Stimulated activated memory B cell treated with anti-CD40 and anti-IgM and Interleukin-4, amounts not matched to agents 10 μg/mL and 1 μg/mL and 100 μg/mL, for 72 hours (primary cell): ENCODE data around the gene BAK1.

Source experiments
- ATAC-seq: fragments of 150-1000 bp; cut with Tn5 transposase; 2 replicates; pipeline ENCODE4 v1.10.0; 2021
- H3K27ac Mint-ChIP-seq: one replicate; pipeline ENCODE4 v1.8.0; 2022; ENCODE audit warnings: mild to moderate bottlenecking, mixed read lengths
- H3K27me3 Mint-ChIP-seq: one replicate; pipeline ENCODE4 v1.8.0; 2022; ENCODE audit warnings: mixed read lengths
- H3K36me3 Mint-ChIP-seq: one replicate; pipeline ENCODE4 v1.8.0; 2022; ENCODE audit warnings: mixed read lengths
- H3K4me1 Mint-ChIP-seq: one replicate; pipeline ENCODE4 v1.8.0; 2022; ENCODE audit warnings: mixed read lengths
- H3K4me3 Mint-ChIP-seq: one replicate; pipeline ENCODE4 v1.8.0; 2022; ENCODE audit warnings: mild to moderate bottlenecking, moderate library complexity, mixed read lengths
- H3K9me3 Mint-ChIP-seq: one replicate; pipeline ENCODE4 v1.8.0; 2022; ENCODE audit warnings: mixed read lengths

BAK1 gene

DNA sequence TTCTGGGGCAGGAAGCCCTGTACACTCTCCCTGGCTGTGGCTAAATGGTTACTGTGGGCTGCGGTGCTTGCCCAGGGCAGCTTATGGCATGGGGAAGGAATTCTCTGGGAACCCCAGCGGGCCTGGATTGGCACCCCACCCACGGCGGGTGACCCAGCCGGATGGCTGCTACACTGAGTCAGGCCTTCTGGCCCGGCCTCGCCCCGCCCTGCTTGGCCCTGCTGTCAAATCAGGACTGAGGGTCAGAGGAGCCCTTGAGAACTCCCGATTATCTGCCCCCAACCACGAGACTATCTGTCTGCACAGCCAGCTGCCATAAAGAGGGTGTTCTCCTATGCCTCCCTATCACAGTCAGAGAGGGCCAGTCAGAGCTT, 33.7 kb upstream of the BAK1 start:
- Mint-ChIP-seq H3K4me1 (peaks cover 5% of the 10 kb centered on the region), H3K9me3 (no peaks in the 10 kb centered on the region), H3K27me3 (no peaks in the 10 kb centered on the region), H3K4me3 (no peak overlapping the region), H3K36me3 (no peaks in the 10 kb centered on the region), H3K27ac (no peak overlapping the region)
- ATAC-seq: no peak

DNA sequence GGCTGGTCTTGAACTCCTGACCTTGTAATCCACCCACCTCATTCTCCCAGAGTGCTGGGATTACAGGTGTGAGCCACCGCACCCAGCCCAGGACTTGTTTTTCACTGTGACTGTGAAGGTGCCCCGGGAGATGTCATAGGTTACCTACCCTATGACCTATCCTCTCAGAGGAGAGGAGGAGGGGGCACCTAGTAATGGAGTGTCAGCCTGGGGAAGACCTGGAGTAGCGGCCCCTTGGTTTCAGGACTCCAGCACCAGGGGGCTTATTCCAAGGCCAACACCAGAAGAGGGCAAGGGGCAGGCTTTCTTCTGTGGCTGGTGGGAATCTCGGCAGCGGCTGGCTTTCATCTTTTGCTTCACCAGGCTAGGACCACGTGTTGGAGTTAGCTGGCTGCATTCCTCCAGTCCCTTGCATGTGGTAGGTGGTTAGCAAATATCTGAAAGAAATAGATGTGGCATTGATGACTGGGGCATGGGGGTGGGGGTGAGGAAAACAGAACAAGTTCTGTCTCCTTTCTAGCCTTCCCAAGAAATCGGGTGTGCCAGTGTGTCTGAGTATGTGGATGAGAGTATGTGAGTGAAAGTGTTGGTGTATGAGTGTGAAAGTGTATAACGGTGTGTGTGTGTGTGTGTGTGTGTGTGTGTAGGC, 33.2 kb upstream of the BAK1 start:
- Mint-ChIP-seq H3K9me3 (no peaks in the 10 kb centered on the region), H3K36me3 (no peaks in the 10 kb centered on the region), H3K4me3 (no peak overlapping the region), H3K27me3 (no peaks in the 10 kb centered on the region), H3K27ac (no peak overlapping the region), H3K4me1 (peaks cover 5% of the 10 kb centered on the region)
- ATAC-seq: no peak

DNA sequence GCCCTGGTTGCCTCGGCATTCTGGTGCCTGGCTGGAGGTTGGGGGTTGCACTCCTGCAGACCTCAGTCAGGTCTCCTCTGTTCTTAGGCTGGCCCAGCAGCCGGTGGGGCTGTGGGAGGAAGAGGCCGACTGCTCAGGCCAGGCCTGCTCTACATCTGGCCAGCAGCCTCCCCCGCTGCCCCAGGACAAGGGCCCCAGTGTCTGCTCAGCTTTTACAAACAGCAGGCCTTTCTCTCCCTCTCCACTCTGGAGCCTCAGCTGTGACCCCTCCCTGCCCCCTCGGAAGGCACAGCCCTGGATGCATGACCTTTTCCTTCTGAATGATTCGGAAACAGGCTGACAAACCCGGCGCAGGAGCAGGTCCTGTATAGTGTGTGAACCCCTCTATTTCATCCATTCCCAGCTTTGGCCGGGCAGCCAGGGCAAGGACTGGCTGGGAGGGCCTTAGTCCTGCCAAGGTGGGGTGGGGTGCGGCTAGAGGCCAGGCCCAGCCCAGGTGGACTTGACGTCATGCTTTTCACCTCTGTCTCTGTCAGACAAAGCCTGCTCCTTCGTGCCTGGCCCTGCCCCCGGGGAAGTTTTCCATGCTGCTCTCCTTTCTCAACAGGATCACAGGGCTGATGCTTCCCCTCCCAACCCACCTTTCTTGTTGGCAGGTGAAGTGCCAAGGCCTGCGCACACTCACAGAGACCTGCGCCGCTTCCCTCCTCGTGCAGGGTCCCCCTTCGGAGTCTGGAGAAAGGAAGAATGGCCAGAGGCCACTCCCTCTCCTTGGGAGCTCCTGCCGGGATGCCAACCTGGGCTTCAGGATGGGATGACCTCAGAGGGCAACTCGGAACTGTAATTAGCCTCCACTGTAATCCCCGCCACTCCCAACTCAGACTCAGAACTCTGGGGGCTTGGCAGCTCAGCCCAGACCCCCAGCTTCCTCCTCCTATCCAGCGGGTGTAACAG, 31.0 kb upstream of the BAK1 start:
- no peaks in the 10 kb centered on the region for H3K36me3 Mint-ChIP-seq
- H3K9me3 Mint-ChIP-seq: no peaks in the 10 kb centered on the region
- no peak for ATAC-seq
- peaks cover 10% of the 10 kb centered on the region for H3K4me1 Mint-ChIP-seq
- no peak overlapping the region for H3K4me3 Mint-ChIP-seq
- no peak overlapping the region for H3K27ac Mint-ChIP-seq
- H3K27me3 Mint-ChIP-seq: no peaks in the 10 kb centered on the region

DNA sequence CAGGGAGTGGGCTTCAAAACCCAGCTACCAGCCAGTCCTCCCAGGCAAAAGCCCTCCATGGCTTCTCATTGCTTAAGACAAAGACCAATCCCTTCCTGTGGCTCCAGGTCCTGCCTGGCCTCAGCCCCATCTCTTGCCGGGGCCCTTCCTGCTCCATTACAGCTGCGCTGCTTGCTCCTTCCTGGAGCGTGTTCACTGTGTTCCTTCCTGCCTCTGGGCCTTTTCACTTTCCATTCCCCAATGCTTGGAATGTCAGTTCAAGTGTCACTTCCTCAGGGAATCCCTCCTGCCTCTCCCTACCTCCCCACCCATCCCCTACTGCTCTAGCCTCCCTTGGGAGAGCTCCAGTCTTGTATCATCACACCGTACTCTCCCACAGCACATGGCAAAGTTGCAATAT, 30.0 kb upstream of the BAK1 start:
- H3K27me3 Mint-ChIP-seq: no peaks in the 10 kb centered on the region
- H3K27ac Mint-ChIP-seq: peak overlapping the region; percentile 52
- peaks cover 16% of the 10 kb centered on the region for H3K4me1 Mint-ChIP-seq
- H3K4me3 Mint-ChIP-seq: no peak overlapping the region
- ATAC-seq: no peak
- H3K9me3 Mint-ChIP-seq: peaks cover 4% of the 10 kb centered on the region
- H3K36me3 Mint-ChIP-seq: peaks cover 4% of the 10 kb centered on the region

DNA sequence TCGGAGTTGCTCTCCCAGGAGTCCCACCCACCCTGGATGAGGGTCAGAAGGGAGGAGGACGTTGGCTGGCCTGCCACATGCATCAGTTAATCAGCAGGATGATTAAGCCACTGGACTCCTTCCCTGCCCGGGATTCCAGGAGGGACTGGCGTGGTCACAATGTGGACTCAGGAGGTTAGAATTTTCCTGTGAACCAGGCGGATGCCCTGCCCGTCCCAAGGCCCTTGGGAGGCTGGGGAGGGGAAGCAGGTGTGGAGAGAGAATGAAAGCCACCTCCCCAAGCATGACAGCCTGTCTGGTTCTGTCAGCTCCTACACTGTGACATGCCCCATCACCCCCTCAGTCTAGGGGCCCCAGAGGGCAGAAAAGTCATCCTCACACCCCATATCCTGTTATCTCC, 29.5 kb upstream of the BAK1 start:
- H3K4me3 Mint-ChIP-seq: no peak overlapping the region
- H3K27me3 Mint-ChIP-seq: no peaks in the 10 kb centered on the region
- peaks cover 18% of the 10 kb centered on the region for H3K4me1 Mint-ChIP-seq
- peaks cover 7% of the 10 kb centered on the region for H3K36me3 Mint-ChIP-seq
- peak overlapping the region; percentile 52 for H3K27ac Mint-ChIP-seq
- H3K9me3 Mint-ChIP-seq: peaks cover 6% of the 10 kb centered on the region
- peak; percentile 51 for ATAC-seq

DNA sequence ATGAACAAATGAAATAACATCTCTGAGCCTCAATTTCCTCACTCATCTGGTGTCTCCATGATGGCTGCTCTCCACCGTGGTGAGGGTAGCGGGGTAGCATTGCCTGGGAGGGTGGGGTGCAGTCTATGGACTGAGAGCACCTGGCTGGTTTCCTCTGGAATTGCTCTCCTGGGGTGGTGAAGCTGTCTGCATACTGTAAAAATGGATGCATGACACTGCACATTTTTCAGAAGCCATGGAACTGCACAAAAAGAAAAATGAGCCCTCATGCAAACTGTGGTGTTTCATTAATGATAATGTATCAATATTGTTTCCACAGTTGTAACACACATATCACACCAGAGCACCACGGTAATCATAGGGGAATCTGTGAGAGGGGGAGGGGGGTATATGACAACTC, 28.9 kb upstream of the BAK1 start:
- Mint-ChIP-seq H3K36me3 (peaks cover 7% of the 10 kb centered on the region), H3K9me3 (peaks cover 6% of the 10 kb centered on the region), H3K4me3 (no peak overlapping the region), H3K27me3 (no peaks in the 10 kb centered on the region), H3K4me1 (peaks cover 18% of the 10 kb centered on the region), H3K27ac (no peak overlapping the region)
- ATAC-seq: no peak

DNA sequence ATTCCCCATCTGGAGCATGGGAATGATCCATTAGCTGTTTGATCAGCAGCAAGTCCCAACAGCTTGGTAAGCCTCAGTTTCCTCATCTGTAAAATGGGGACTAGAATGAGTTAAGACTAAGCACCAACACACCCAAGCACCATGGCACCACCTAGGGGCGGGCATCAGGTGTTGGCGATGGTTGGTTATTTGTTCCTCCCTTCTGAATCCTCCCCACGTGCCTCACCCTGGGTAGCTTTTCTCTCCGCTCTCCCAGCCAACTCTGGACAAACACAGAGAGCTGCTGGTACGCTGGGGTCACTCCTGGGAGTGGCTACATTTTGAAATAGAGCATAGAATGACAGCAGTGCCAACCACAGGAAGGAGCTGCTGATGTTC, 27.7 kb upstream of the BAK1 start:
- Mint-ChIP-seq H3K4me3 (no peak overlapping the region), H3K9me3 (peaks cover 6% of the 10 kb centered on the region), H3K36me3 (peaks cover 7% of the 10 kb centered on the region), H3K4me1 (peaks cover 18% of the 10 kb centered on the region), H3K27ac (peak overlapping the region; percentile 53), H3K27me3 (no peaks in the 10 kb centered on the region)
- peak; percentile 64 for ATAC-seq

DNA sequence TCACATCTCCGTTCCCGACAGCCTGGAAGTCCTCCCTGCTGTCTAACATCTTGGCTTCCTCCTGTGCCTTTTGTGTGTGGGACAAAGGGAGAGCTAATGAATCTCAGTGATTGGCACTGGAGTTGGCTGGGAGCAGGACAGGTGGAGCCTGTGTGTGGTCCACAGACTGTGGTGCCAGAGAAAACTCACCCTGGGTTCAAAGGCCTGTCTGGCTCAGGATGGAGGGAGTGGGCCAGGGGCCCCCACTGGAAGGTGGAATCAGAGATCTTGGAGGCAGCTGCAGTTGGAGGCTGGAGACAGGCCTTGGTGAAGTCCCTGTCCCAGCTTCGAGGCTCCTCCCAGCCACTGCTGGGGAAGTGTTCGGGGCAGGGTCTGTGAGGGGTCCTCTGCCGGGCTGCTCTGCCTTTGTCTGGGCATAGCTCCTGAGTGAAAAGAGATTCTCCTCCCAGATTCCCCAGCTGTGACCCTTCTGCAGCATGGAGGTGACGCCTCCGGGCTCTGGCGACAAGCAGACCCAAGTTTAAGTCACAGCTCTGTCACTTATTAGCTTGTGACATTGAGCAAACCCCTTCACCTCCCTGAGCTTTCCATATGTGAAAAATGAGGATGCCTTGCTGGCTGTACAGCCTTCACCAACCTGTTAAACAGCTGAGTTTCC, 27.2 kb upstream of the BAK1 start:
- peaks cover 6% of the 10 kb centered on the region for H3K9me3 Mint-ChIP-seq

DNA sequence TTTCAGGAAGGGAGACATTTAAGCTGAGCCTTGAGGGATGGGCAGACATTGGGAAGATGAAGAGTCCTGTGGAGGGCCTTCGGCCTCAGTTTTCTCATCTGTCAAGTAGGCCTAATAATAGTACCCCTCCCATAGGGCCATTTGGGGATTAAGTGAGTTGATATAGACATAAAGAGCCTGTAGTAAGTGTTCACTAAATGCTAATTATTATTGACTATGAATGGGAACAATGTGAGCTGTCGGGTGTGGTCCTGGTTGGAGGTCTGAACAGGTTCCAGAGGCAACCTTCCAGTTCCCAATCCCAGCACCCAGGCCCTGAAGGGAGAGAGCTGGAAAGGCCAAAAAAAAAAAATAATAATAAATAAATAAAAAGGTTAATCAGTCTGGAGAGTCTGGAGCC, 26.6 kb upstream of the BAK1 start:
- Mint-ChIP-seq H3K27ac (no peak overlapping the region), H3K9me3 (peaks cover 6% of the 10 kb centered on the region), H3K36me3 (peaks cover 7% of the 10 kb centered on the region), H3K27me3 (no peaks in the 10 kb centered on the region), H3K4me1 (peaks cover 18% of the 10 kb centered on the region), H3K4me3 (no peak overlapping the region)
- ATAC-seq: no peak

More for the DNA sequence above, 27.2 kb upstream of the BAK1 start:
- H3K4me3 Mint-ChIP-seq: no peak overlapping the region
- no peak for ATAC-seq
- H3K27ac Mint-ChIP-seq: peak overlapping the region; percentile 53
- H3K36me3 Mint-ChIP-seq: peaks cover 7% of the 10 kb centered on the region
- no peaks in the 10 kb centered on the region for H3K27me3 Mint-ChIP-seq
- peaks cover 18% of the 10 kb centered on the region for H3K4me1 Mint-ChIP-seq

DNA sequence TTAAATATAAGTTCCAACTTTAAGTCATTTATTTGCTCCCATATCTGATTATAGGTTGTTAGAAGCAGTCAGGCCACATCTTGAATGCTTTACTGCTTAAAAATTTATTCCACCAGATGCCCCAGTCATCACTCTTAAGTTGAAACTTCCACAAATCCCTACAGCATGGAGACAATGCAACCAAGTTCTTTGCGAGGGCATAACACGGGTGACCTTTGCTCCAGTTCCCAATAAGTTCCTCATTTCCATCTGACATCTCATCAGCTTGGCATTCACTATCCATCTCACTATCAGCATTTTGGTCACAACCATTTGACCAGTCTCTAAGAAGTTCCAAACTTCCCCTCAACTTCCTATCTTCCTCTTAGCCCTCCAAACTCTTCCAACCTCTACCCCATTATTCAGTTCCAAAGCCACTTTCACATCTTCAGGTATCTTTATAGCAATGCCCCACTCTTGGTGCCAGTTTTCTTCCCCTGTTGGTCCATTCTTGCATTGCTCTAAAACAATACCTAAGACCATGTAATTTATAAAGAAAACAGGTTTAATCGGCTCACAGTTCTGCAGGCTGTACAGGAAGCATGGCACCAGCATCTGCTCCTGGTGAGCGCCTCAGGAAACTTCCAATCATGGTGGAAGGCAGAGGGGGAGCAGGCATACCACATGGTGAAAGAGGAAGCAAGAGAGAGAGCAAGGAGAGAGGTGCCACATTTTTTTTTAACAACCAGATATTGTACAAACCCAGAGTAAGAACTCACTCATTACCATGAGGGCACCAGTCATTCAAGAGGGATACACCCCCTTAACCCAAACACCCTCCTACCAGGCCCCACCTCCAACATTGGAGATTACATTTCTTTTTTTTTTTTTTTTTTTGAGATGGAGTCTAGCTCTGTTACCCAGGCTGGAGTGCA, 25.1 kb upstream of the BAK1 start:
- Mint-ChIP-seq H3K27me3 (no peaks in the 10 kb centered on the region), H3K9me3 (peaks cover 6% of the 10 kb centered on the region), H3K4me1 (peaks cover 18% of the 10 kb centered on the region), H3K4me3 (no peak overlapping the region), H3K27ac (no peak overlapping the region), H3K36me3 (peaks cover 7% of the 10 kb centered on the region)
- no peak for ATAC-seq

DNA sequence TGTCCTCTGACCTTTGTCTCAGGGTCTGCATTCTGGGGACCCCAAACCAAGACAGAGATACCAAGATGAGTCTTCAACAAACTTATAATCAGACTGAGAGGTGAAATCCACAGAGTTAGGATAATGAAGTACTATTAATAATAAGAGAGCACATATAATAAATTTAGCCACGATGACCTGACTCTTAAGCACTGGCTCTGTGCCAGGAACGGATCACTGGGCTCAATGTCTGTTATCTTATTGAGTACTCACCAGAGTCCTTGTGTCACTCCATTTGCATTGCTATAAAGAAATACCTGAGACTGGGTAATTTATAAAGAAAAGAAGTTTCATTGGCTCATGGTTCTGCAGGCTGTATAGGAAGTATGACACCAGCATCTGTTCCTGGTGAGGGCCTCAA, 22.1 kb upstream of the BAK1 start:
- Mint-ChIP-seq H3K27ac (no peak overlapping the region), H3K9me3 (peaks cover 6% of the 10 kb centered on the region), H3K36me3 (peaks cover 7% of the 10 kb centered on the region), H3K4me3 (no peak overlapping the region), H3K27me3 (no peaks in the 10 kb centered on the region), H3K4me1 (peaks cover 14% of the 10 kb centered on the region)
- ATAC-seq: no peak

DNA sequence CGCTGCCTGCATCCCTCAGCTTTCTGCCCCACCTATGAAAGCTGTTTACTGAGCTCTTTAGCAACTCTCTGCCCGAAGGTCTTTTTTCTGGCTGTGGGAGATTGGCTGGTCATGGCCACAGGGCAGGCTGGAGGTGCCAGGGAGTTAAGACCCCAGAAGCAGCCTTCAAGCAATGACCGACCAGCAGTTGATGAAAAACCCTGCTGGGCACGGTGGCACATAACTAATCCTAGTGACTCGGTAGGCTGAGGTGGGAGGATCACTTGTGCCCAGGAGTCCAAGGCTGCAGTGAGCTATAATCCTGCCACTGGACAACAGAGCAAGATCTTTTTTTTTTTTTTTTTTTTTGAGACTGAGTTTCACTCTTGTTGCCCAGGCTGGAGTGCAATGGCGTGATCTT, 20.7 kb upstream of the BAK1 start:
- H3K27me3 Mint-ChIP-seq: no peaks in the 10 kb centered on the region
- peaks cover 7% of the 10 kb centered on the region for H3K36me3 Mint-ChIP-seq
- no peak overlapping the region for H3K4me3 Mint-ChIP-seq
- no peak for ATAC-seq
- no peak overlapping the region for H3K27ac Mint-ChIP-seq
- H3K9me3 Mint-ChIP-seq: peaks cover 6% of the 10 kb centered on the region
- peaks cover 23% of the 10 kb centered on the region for H3K4me1 Mint-ChIP-seq

DNA sequence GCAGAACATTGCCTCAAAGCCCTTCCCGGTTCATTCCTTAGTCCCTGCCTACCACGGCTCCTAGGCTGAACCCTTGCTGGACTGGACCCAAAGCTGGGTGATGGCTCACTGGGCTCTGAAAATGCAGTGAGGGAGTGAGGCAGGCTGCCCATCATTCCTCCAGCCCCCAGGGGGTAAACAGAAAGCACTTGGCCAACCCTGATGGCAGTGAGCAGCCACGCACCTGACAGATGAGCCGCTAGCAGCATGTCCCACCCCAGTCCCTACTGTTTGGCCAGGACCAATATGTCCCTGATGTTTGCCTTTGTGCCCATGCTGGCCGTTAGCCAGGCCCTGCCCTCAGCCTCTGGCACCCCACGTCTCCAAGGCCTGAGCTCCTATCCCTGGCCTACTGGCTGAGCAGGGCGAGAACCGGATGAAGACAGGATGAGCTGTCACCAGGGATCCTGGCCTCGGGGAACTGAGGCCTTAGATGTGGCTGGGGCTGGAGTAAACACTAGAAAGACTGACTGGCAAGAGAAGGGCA, 19.4 kb upstream of the BAK1 start:
- peak overlapping the region; percentile 44 for H3K27ac Mint-ChIP-seq
- ATAC-seq: no peak
- no peaks in the 10 kb centered on the region for H3K9me3 Mint-ChIP-seq
- H3K27me3 Mint-ChIP-seq: no peaks in the 10 kb centered on the region
- peaks cover 24% of the 10 kb centered on the region for H3K4me1 Mint-ChIP-seq
- no peaks in the 10 kb centered on the region for H3K36me3 Mint-ChIP-seq
- no peak overlapping the region for H3K4me3 Mint-ChIP-seq

DNA sequence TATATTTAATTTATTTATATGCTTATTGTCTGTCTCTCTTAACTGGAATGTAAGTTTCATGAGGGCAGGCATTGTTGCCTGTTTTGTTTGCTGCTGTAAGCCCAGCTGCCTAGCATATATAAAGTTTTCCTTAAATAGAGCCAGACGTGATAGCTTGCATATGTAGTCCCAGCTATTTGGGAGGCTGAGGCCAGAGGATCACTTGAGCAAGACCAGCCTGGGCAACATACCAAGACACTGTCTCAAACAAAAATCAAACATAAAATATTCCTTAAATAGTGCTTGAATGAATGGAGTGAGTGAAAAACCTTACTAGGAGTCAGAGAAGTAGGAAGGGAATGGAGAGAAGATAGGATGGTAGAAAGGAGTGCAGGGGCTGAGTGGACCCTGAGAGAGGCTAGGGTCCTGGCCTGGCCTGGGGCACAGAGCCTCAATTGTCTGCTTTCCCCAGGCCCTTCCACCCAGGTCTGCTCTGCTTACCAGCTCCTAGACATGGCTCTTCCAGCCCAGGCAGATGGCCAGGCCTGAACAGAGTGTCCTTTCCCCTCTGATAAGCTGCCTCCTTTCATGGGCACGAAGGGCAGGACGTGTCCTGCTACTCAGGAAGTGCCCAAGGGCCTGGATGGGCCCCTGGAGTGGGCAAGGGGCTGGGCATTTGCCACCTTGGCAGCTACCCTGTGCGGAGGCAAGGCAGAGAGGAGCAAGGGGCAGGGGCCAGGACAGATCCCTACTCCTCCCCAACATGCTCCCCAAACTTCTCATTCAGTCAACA, 17.7 kb upstream of the BAK1 start:
- peak overlapping the region; percentile 80 for H3K27ac Mint-ChIP-seq
- no peaks in the 10 kb centered on the region for H3K27me3 Mint-ChIP-seq
- H3K36me3 Mint-ChIP-seq: no peaks in the 10 kb centered on the region
- no peaks in the 10 kb centered on the region for H3K9me3 Mint-ChIP-seq
- ATAC-seq: no peak
- H3K4me1 Mint-ChIP-seq: peaks cover 36% of the 10 kb centered on the region
- no peak overlapping the region for H3K4me3 Mint-ChIP-seq
